Cardiac muscle cell (in vitro differentiated cells and primary cell): ENCODE measurements around the gene MYMK. TPM values are rescaled to one million over a fixed set of nuclear protein-coding genes. Genes with fewer than 3 reads are reported as not detected.
A peak's percentile ranks its signal among the peaks of the same experiment; 100 is the strongest.

Source experiments
- DNase-seq, 2 donors: peaks; one replicate each; pipeline versions ENCODE4 v3.0.0 to v3.0.0-alpha.2; 2010 to 2017; ENCODE audit warnings: low read depth in 1 of 2, low spot score in 1 of 2
- H3K27ac ChIP-seq: fragments of 200-600 bp; sonication (generic); 2 replicates; pipeline ENCODE4 v1.5.1; 2016
- H3K27me3 ChIP-seq: fragments of 200-600 bp; sonication (generic); 2 replicates; pipeline ENCODE4 v1.6.0; 2016; ENCODE audit warnings: control low read depth
- H3K36me3 ChIP-seq: fragments of 200-600 bp; sonication (generic); 2 replicates; pipeline ENCODE4 v1.5.1; 2016; ENCODE audit warnings: control low read depth
- H3K4me1 ChIP-seq: fragments of 200-600 bp; sonication (generic); 2 replicates; pipeline ENCODE4 v1.8.1; 2017; ENCODE audit warnings: low read depth, mild to moderate bottlenecking, mixed run types
- H3K4me3 ChIP-seq: fragments of 200-600 bp; sonication (generic); 2 replicates; pipeline ENCODE4 v1.5.1; 2016; ENCODE audit warnings: mild to moderate bottlenecking
- H3K9me3 ChIP-seq: fragments of 200-600 bp; sonication (generic); 2 replicates; pipeline ENCODE4 v1.5.1; 2017; ENCODE audit warnings: low read depth, mild to moderate bottlenecking, control low read depth
- CTCF ChIP-seq: IDR thresholded peaks from 2 replicates; pipeline ENCODE4 v1.5.1; 2012; ENCODE audit warnings: low read depth, mild to moderate bottlenecking, low read length
- polyA plus RNA-seq: library from polyadenylated mRNA; unstranded; fragments of >200 nt; fragmentation: Nextera tagmentation; extraction: Ambion mirVana; gene quantifications from 2 replicates; pipeline ENCODE4 v1.2.1, GENCODE V29; 2016
- total RNA-seq: library from RNA; depleted of rRNA; stranded (reverse); fragments of >200 nt; gene quantifications from 2 replicates; pipeline ENCODE4 v1.2.3, GENCODE V29; 2016

The MYMK gene
- total and polyA plus RNA-seq, 2 experiments from 2014 or later: not detected

- DNase-seq: no peak
- H3K9me3 ChIP-seq: no peaks in the 10 kb centered on the region
- no peaks in the 10 kb centered on the region for H3K27me3 ChIP-seq
- H3K27ac ChIP-seq: no peak overlapping the region
- no peak for TF ChIP-seq CTCF
- H3K4me1 ChIP-seq: peaks cover 19% of the 10 kb centered on the region
- H3K4me3 ChIP-seq: no peak overlapping the region
- no peaks in the 10 kb centered on the region for H3K36me3 ChIP-seq
Measured at GRCh38 chr9:133570691-133571080, 45.9 kb upstream of the MYMK start.

GRCh38 chr9:133569891-133570690 is 45.3 kb upstream of the MYMK start:
- peaks cover 22% of the 10 kb centered on the region for H3K4me1 ChIP-seq
- TF ChIP-seq CTCF: no peak
- DNase-seq: peak in 1 of 2 donors; percentile 50
- no peaks in the 10 kb centered on the region for H3K27me3 ChIP-seq
- H3K36me3 ChIP-seq: no peaks in the 10 kb centered on the region
- H3K9me3 ChIP-seq: no peaks in the 10 kb centered on the region
- H3K4me3 ChIP-seq: no peak overlapping the region
- no peak overlapping the region for H3K27ac ChIP-seq

GRCh38 chr9:133569121-133569785 is 44.5 kb upstream of the MYMK start:
- no peaks in the 10 kb centered on the region for H3K36me3 ChIP-seq
- H3K9me3 ChIP-seq: no peaks in the 10 kb centered on the region
- H3K27ac ChIP-seq: no peak overlapping the region
- peaks cover 26% of the 10 kb centered on the region for H3K4me1 ChIP-seq
- H3K4me3 ChIP-seq: no peak overlapping the region
- no peaks in the 10 kb centered on the region for H3K27me3 ChIP-seq
- no peak for TF ChIP-seq CTCF
- DNase-seq: no peak

GRCh38 chr9:133568186-133568585 is 43.4 kb upstream of the MYMK start:
- no peak for DNase-seq
- Histone ChIP-seq H3K36me3 (no peaks in the 10 kb centered on the region), H3K27me3 (no peaks in the 10 kb centered on the region), H3K9me3 (no peaks in the 10 kb centered on the region), H3K4me1 (peaks cover 33% of the 10 kb centered on the region), H3K27ac (no peak overlapping the region), H3K4me3 (no peak overlapping the region)
- TF ChIP-seq CTCF: no peak

GRCh38 chr9:133566817-133567216 is 42.1 kb upstream of the MYMK start:
- Histone ChIP-seq H3K27me3 (no peaks in the 10 kb centered on the region), H3K36me3 (no peaks in the 10 kb centered on the region), H3K4me3 (no peak overlapping the region), H3K27ac (no peak overlapping the region), H3K9me3 (no peaks in the 10 kb centered on the region), H3K4me1 (peaks cover 37% of the 10 kb centered on the region)
- no peak for DNase-seq
- TF ChIP-seq CTCF: no peak
